Measurements from ENCODE around the gene ART5.
"Not testable (repeated sequence)": the region's sequence is repeated elsewhere in the genome, so short reads cannot be mapped to it uniquely, and the experiment has no call there.

ART5 gene

DNA sequence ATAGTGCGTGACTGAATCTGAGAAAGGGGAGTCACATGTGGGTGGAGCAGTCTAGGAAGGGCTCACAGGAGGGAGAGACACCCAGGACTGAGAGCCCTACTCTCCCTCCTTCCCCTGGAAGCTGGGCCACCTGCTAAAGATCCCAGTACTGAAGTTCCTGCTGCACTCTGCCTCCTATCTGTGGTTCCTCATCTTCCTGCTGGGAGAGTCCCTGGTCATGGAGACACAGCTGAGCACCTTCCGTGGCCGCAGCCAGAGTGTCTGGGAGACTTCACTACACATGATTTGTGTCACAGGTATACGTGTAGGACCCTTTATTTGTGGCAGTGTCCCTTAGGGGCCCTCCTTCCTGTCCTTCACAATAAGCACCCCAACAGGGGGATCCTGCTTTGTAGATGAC is 19.3 kb downstream of the ART5 start:
- no peak for DNase-seq (ENCODE audit: low read depth, low spot score)

GRCh38 chr11:3617990-3618389 is 23.8 kb downstream of the ART5 start:
- DNase-seq (ENCODE audit: low read depth, low spot score) = no peak

DNA sequence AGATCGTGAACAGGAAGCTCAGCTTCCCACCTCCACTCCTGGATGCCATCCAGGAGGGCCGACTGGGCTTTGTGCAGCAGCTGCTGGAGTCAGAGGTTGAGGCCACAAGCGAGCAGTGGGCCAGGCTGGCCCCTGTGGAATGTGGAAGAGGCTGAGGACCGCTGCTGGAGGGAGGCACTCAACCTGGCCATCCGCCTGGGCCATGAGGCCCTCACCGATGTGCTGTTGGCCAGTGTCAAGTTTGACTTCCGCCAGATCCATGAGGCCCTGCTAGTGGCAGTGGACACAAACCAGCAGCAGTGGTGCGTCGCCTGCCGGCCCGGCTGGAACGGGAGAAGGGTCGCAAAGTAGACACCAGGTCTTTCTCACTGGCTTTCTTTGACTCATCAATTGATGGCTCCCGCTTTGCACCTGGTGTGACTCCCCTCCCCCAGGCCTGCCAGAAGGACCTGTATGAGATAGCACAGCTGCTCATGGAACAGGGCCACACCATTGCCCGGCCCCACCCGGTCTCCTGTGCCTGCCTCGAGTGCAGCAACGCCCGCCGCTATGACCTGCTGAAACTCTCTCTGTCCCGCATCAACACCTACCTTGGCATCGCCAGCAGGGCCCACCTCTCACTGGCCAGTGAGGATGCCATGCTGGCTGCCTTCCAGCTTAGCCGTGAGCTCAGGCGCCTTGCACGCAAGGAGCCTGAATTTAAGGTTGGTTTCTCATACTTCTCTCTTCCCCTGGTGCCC is 24.9 kb downstream of the ART5 start:
- no peak for DNase-seq (ENCODE audit: low read depth, low spot score)

GRCh38 chr11:3615998-3616397 is 25.8 kb downstream of the ART5 start:
- DNase-seq (ENCODE audit: low read depth, low spot score) = no peak

- no peak for DNase-seq (ENCODE audit: low read depth, low spot score)
These were observed 27.0 kb downstream of the ART5 start for GRCh38 chr11:3614742-3615171.

DNA sequence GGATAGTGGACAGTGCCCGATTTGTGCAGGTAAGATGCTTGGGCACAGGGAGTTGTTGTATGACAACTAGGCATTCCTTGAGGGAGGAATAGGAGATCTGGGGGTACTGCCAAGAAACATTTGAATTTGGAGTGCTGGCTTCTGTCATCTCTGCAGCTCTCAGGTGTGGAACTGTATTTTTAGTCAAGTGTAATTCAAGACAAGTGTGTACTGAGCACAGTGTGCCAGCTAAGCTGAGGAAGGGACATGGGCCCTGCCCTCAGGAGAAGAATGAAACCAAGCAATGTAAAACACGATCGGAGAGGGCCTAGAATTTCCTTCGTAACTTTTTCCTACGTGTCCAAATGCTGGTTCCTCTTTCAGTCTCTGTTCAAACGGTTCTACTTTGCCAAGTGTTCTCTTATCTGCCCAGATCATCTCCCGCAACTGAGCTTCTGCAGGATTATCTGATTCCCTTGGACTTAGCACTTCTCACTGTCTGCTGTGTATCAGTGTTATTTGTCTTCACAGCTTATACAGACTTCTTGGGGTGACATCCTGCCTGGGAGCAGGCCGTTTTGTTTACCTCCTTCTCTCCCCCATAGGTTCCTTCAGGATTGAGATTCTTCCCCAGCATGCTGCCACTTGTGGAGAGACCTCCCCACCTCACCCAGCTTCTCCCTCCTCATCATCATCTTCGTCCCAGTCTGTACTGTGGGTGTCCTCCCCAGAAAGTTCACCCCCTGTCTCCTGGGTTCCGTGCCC is 27.6 kb downstream of the ART5 start:
- no peak for DNase-seq (ENCODE audit: low read depth, low spot score)

- DNase-seq (ENCODE audit: low read depth, low spot score) = no peak
These were observed 29.7 kb downstream of the ART5 start for GRCh38 chr11:3611976-3612678.

- DNase-seq (ENCODE audit: low read depth, low spot score) = no peak
These were observed 30.9 kb downstream of the ART5 start for GRCh38 chr11:3610846-3611245.

- DNase-seq (ENCODE audit: low read depth, low spot score) = no peak
These were observed 32.2 kb downstream of the ART5 start for GRCh38 chr11:3609416-3610265.

GRCh38 chr11:3605771-3606203 is 36.0 kb downstream of the ART5 start:
- DNase-seq (ENCODE audit: low read depth, low spot score) = no peak

DNA sequence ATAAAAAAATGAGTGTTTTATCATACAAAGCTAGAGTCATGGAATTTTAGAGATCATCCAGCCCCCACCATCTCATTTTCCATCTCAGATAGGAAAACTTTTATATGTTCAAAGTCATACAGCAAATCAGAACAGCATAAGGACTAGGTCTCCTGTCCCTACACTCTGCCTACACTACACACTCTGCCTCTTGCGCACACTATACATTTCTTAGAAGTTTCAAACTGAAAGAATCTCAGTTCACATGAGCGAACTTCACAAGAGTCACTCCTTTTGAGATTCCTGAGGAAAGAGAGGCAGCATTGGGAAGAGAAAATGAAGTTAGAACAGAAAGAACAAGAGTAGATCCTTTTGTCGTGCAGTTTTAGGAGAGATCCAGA is 36.5 kb downstream of the ART5 start:
- no peak for DNase-seq (ENCODE audit: low read depth, low spot score)

GRCh38 chr11:3604167-3604566 is 37.6 kb downstream of the ART5 start:
- DNase-seq (ENCODE audit: low read depth, low spot score) = no peak

- DNase-seq (ENCODE audit: low read depth, low spot score) = not testable (repeated sequence)
These were observed 41.6 kb downstream of the ART5 start for GRCh38 chr11:3600201-3600600.

GRCh38 chr11:3597743-3598142 is 44.0 kb downstream of the ART5 start:
- DNase-seq (ENCODE audit: low read depth, low spot score) = not testable (repeated sequence)

DNA sequence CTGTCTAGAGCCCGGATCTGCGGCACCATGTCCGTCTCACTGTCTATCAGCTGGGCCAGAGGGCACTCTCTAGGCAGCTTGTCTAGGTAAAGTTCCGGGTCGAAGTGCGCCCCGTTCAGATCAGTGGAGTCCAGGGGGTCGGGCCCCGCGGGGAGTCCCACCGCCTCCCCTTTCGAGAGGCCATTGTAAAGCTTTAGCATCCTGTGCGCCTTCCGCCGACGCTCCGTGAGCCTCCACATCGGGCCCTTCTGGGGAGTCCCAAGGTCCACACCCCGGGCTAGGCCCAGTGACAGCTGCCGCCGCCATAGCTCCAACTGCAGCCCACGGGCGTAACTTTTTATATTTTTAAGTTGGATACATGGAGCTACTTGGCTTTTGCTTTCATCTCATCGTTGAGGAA is 50.5 kb downstream of the ART5 start:
- DNase-seq (ENCODE audit: low read depth, low spot score) = not testable (repeated sequence)

GRCh38 chr11:3590193-3590592 is 51.6 kb downstream of the ART5 start:
- DNase-seq (ENCODE audit: low read depth, low spot score) = not testable (repeated sequence)

GRCh38 chr11:3588776-3589175 is 53.0 kb downstream of the ART5 start:
- not testable (repeated sequence) for DNase-seq (ENCODE audit: low read depth, low spot score)
